ACHN (cell line): ENCODE measurements around the gene CDK5.
"Not testable (repeated sequence)": the region's sequence is repeated elsewhere in the genome, so short reads cannot be mapped to it uniquely, and the experiment has no call there.

Experiments used
- DNase-seq: peaks from one replicate; pipeline ENCODE4 v3.0.0-alpha.2; 2015
- in situ Hi-C: cut with HindIII; loops from 2 replicates; pipeline ENCODE4 v1.10.0; 2017; ENCODE audit warnings: low sequenced_read_pairs, low pct_ligation_motif_present, low pct_unique_long_range_greater_than_20kb

The CDK5 gene

GRCh38 chr7:151011616-151012015 is 46.1 kb downstream of the CDK5 start:
- in situ Hi-C loops, DNase-seq: not testable (repeated sequence)

DNA sequence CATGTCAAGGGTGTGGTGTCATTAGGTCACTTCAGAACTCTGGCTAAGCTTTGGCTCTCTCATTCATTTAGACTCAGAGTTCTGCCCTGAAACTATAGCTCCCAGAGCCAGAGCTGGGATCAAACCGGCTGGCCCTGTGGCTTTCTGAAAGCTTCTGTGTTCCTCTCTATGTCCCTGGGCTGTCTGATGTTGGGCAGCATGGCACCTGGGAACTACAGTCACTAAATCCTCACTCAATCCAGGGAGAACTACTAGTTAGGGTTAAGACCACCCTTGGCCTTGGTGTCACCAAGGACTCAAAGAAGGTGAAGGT is 46.6 kb downstream of the CDK5 start:
- in situ Hi-C loops = no loop called here
- no peak for DNase-seq

DNA sequence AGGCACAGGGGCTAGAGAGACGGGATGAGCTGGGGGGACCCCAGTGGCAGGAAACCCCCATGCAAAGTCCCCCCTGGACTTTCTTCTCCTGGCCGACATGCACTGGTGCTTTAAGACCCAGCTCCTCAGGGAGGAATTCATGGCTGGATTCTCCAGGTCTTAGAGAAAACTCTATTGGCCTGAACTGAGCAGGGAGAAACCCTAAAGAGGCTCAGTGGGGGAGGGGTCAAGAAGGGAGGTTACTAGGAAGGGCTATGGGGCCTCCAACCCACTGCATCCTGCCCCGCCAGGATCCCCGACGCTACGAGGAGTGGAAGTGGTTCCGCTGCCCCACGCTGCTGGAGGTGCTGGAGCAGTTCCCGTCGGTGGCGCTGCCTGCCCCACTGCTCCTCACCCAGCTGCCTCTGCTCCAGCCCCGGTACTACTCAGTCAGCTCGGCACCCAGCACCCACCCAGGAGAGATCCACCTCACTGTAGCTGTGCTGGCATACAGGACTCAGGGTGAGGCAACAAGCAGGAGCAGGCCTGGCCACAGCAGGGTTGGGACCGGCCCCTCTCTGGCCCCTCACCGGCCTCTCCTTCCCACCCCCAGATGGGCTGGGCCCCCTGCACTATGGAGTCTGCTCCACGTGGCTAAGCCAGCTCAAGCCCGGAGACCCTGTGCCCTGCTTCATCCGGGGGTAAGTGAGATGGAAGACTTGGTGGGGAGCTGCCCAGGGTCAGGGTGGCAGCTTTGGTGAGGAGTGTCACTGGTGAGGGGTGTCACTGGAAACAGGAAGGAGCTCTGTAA is 47.2 kb downstream of the CDK5 start:
- DNase-seq = no peak
- in situ Hi-C loops = no loop called here

DNA sequence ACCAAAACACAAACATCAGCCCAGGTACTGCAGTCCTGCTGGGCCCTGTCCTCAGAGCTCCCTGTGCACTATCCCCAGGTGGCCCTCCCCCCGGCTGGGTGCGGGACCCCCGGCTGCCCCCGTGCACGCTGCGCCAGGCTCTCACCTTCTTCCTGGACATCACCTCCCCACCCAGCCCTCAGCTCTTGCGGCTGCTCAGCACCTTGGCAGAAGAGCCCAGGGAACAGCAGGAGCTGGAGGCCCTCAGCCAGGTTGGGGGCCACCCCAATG is 47.7 kb downstream of the CDK5 start:
- DNase-seq = no peak
- in situ Hi-C loops = no loop called here

- DNase-seq = no peak
- in situ Hi-C loops = no loop called here
These were observed 48.2 kb downstream of the CDK5 start for GRCh38 chr7:151009327-151010036.

- in situ Hi-C loops = no loop called here
- DNase-seq = peak; percentile 44
These were observed 49.0 kb downstream of the CDK5 start for GRCh38 chr7:151008511-151009323.

DNA sequence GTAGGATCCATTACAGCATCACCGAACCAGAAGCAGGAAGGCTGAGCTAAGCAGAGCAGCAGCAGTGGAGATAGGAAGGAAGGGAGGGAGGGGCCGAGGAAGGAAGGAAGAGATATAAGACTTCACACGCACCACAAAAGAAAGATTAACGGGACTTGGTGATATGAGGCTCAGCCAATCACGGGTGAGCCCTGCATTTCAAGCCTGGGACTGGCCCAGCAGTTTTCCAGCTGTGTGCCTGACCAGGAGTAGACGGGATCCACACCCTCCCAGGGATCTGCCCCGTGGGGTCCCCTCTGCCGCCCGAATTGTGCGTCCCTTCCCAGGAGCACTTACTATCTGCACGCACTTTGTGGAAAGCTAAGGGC is 49.6 kb downstream of the CDK5 start:
- DNase-seq = no peak
- in situ Hi-C loops = no loop called here

DNA sequence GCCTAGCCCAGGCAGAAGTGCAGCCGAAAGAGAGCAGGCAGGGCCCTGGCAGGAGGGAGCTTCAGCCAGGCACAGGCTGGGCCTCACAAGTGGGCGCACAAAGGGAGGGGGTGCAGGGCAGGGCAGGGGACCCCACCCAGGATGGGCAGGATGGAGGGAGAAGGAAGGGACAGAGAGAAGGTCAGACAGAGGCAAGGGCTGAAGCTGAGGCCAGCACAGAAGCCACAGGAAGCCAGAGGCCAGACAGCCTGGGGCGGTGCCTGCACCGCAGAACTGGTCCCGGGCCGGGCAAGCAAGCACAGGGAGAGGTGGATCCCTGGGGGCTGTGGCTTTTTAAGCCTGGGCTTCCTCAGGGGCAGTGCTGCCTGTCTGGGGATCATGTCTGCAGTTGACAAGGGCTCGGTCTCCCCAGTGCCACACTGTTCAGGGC is 50.2 kb downstream of the CDK5 start:
- DNase-seq = no peak
- in situ Hi-C loops = no loop called here

DNA sequence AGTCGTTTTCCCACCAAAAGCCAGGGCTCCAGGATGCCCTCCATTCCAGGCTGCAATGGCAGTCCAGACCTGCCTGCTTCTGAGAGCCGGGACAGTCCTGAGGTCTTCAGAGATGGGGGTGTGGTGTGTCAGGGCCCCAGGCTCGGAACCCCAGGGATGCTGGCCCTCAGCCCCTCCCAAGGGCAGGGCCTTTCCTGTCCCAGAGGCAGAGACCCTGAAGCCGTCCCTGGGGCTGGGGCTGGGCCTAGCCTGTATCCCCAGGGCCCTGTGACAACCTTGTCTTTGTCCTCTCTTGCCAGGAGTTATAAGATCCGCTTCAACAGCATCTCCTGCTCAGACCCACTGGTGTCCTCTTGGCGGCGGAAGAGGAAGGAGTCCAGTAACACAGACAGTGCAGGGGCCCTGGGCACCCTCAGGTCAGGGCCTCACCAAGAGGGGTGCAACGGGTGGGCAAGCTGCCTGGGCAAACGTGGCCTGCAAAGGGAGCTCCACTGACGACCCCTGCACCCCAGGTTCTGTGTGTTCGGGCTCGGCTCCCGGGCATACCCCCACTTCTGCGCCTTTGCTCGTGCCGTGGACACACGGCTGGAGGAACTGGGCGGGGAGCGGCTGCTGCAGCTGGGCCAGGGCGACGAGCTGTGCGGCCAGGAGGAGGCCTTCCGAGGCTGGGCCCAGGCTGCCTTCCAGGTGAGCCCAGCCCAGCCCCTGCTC is 51.0 kb downstream of the CDK5 start:
- DNase-seq = no peak
- in situ Hi-C loops = no loop called here

GRCh38 chr7:151005566-151005965 is 52.1 kb downstream of the CDK5 start:
- in situ Hi-C loops = no loop called here

More at GRCh38 chr7:151005566-151005965, 52.1 kb downstream of the CDK5 start:
- DNase-seq = no peak
